Muscle of back (tissue), 11 donors: ENCODE data around the gene ASTN2. TPM values are rescaled to one million over a fixed set of nuclear protein-coding genes. Genes with fewer than 3 reads are reported as not detected.
"Not testable (repeated sequence)": the region's sequence is repeated elsewhere in the genome, so short reads cannot be mapped to it uniquely, and the experiment has no call there.

Experiments
- DNase-seq, 3 donors: peaks; one replicate each; pipeline versions ENCODE4 v3.0.0 to v3.0.0-alpha.2; 2013
- polyA plus RNA-seq, 10 donors: library from polyadenylated mRNA; unstranded; fragments of 120-200 nt; gene quantifications; one replicate each; pipeline ENCODE4 v1.2.1, GENCODE V29; 2013; ENCODE audit not compliant: insufficient read length in 10 of 10

The ASTN2 gene
- polyA plus RNA-seq, 10 donors = 5.0 to 15.1 (median 6.6) TPM

DNA sequence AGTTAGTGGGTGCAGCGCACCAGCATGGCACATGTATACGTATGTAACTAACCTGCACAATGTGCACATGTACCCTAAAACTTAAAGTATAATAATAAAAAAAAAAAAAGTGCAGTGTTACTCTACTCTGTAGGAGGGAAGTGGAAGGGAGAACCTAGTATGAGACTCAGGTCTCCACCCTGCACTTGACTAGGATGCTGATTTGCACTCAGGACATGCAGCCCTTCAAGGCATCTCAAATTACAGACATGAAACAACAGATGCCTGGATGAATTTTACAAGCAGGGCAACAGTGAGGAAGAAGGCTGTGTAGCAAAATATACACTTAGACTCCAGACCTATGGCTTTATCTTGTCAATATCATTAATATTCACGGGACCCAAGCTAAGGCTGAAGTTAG, 711.2 kb downstream of the ASTN2 start:
- no peak for DNase-seq

DNA sequence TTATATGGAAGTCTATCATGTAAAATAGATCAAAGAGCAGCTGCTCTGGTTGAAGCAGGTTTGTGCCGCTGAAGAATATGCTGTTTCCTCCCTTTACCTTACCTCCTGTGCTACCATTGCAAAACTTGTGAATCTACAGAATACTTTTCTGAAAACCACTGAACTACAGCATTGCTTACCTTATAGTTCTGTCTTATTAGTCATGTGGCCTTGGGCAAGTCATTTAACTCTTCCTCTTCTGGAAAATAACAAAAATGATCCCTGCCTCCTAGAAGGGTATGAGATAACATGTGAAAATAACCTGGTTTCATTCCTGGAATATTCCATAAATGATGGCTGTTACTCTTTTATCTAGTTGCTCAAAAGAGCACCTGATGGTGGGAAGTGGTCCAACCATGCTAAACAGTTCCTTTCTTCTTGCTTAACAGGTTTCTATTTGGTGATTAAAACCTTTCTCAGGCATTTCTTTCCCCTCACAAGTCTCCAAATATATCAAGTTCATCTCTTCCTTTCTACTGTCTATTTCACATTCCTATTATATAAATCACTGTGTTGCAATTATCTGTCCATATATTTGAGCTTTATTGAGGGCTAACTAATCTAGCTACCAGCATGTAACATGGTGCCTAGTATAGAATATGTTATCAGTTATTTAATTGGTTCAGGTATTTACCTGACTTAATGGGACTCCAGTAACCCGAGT, 712.8 kb downstream of the ASTN2 start:
- no peak for DNase-seq

DNA sequence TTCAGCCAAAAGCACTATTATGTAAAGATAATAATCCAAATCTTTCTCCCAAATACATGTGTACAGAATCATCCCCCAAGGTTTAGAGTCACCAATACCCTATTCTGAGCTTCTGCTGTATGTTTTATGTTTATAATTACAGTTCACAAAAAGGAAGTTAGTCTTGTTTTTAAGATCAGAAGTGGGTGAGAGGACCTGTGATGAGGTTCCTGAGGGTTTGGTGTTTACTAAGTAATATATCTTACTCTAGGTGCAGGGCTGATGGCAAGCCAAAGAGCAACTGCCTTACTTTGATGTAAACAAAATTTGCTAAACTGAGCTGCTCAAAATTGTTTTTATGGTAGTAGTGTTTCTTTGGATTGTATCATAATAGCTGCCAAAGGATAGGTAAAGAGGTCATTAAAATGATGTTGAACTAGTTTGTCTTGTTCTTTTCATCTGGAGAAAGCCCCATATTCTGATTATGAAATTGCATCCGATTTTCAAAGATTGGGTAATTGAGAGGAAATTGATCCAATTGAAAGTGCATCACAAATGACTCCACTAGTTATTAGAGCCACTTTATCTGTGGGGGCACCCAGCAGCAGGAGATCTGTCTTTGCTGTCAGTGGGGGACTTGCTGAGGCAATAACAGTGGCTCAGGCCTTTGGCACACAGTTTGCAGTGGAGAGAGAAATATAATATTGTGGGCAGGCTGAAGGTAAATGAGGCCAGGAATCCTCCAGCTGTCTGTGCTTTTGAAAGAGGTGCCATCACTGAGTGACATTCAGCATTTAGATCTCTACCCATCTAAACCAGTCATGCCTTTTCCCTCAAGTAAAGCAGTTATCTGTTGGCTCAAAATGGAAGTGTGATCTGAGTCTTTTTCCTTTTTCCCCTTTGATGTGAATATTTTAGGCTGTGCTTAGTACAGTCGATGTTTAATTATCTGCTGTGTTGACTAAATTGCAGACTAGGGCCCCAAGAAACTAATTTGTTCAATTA, 713.7 kb downstream of the ASTN2 start:
- DNase-seq = no peak

DNA sequence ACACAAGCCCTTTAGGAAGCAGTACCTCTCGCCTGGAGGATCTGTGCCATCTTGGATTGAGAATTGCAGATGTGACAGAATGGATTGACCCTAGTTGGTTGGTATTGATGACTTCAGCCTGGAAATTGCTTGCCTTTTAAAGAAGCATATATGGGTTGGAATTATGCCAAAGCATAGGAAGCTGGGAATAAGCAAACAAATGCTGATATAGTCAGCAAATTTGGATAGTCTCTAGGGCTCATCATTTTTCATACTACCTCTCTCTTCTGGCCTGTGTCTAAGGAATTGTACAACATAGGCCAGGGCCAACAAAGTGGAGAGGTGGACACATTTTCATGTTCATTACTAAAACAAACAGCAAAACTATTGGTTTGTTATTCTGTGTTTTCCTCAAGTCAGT, 714.6 kb downstream of the ASTN2 start:
- no peak for DNase-seq

DNA sequence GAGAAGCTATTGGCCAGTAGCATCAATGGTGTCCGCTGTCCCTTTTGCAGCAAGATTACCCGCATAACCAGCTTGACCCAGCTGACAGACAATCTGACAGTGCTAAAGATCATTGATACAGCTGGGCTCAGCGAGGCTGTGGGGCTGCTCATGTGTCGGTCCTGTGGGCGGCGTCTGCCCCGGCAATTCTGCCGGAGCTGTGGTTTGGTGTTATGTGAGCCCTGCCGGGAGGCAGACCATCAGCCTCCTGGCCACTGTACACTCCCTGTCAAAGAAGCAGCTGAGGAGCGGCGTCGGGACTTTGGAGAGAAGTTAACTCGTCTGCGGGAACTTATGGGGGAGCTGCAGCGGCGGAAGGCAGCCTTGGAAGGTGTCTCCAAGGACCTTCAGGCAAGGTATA, 717.0 kb downstream of the ASTN2 start:
- no peak for DNase-seq

DNA sequence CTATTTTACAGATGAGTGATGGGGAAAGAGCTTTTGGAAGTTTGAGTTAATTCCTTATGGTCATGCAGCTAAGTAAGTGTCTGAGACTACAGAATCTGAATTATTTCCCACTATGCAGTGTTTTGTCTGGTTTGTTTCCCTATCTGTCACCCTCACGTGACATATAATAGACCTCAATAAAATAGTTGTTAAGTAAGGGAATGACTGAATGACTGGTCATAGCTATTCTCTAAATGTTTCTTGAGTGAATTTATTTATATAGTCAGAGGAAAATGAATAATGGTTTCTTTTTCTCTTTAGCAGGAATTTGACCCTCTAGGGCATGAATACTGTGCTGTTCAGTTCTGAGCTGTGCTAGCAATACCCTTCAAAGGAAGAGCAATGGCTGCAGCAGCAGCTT, 717.5 kb downstream of the ASTN2 start:
- peak in 1 of 3 donors; percentile 49 for DNase-seq

DNA sequence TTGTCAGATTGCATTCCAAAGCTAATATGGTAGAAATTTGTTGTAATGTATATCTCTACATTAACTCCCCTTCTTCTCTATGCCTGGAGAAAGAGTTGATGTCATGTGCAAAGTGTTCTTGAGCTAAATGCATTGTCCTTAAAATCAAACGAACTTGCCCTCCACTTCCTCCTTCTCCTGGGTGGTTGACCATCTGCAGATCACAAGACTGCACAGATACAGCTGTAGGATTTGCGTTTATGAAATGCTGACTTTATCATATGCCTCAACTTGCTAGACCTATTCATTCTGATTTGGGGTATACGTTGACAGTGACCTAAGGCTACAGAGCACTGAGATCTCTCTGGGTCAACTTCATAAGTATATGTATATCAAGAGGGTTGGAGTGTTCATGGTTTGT, 719.4 kb downstream of the ASTN2 start:
- DNase-seq = no peak

DNA sequence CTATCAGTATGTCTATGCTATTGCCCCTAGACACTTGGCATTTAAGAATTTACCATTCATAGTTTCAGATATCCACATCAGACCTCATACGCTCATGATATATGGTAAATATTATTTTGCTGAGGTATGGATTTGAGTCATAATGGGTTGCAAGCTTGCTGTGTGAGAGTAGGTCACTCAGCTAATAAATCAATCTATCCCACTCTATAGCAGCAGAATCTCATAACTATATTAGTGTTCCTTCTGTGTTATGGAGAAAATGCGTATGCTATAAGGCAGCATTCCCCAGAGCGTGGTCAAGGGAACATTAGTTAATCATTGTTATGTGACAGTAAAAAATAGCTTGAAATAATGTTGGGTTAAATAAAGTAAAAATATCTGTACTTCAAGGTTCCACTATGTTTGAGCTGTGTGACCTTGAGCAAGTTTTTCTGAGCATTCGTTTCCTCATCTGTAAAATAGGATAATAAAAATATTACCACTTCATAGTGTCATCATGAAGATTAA, 720.0 kb downstream of the ASTN2 start:
- DNase-seq = no peak

DNA sequence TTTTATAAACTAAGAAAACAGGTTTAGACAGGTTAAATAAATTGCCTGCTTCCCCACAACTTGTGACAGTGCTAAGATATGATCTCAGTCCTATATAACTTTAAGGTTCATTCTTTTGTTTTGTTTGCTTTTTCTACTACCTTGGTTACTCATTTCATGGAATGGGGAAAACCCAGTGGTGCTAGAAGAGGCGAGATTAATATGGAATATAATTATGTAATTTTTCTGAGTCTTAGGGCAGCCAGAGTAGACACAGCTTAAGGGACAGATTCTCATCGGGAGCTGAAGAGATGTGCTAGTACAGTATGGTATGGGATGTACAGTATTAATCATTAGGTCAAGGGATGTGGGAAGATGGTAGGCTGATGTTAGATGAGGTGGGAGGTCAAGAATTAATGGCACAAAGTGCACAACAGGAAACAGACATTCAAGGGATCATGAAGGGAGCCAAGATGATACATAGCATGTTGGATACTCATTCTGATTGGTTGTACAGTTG, 721.6 kb downstream of the ASTN2 start:
- DNase-seq = no peak

DNA sequence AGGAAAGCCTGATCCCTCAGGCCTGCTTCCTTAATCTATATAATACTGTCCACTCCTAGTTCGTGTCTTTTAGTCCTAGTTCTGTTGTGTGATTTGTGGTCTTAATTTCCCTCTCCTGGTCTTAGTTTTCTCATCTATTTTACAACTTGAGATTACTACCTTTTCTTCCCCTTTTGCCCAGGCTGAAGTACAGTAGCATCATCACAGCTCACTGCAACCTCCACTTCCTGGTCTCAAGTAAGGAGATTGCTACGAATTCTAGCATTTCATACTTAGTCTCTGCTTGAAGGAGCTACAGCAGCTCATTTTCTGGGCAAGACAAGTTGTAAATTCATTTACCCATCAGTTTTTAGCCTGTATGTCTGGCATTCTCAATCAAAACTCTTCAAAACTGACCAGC, 722.2 kb downstream of the ASTN2 start:
- no peak for DNase-seq

DNA sequence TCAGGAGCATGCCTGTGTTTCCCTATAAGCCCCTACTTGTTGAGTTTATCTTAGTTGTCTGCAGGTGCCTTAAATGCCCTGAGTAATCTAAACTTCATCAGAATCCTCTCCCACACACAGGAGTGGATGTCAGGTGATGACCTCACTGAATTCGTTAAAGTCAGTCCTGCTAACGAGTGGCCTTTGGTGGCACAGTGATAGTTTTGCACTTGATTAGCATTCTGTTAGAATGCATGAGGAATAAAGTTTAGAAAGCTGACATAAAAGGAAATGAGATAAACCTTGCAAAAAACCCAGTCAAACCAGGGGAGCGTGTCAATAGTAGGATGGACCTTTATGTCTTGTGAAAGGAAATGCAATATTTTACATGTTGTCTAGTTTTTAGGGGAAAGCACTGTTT, 723.2 kb downstream of the ASTN2 start:
- DNase-seq = no peak

DNA sequence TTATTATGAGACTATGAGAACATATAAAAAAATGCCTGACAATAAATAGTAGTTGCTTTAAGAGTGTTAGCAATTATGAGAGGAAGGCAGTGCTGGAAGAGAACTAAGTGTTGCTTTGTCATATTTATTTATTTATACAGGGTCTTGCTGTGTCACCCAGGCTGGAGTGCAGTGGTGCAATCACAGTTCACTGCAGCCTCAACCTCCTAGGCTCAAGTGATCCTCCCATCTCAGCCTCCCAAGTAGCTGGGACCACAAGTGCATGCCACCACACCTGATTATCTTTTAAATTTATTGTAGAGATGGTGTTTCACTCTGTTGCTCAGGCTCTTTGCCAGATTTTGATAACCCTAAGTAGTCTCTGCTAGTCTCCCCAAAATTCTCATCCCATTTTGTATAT, 724.1 kb downstream of the ASTN2 start:
- not testable (repeated sequence) for DNase-seq

DNA sequence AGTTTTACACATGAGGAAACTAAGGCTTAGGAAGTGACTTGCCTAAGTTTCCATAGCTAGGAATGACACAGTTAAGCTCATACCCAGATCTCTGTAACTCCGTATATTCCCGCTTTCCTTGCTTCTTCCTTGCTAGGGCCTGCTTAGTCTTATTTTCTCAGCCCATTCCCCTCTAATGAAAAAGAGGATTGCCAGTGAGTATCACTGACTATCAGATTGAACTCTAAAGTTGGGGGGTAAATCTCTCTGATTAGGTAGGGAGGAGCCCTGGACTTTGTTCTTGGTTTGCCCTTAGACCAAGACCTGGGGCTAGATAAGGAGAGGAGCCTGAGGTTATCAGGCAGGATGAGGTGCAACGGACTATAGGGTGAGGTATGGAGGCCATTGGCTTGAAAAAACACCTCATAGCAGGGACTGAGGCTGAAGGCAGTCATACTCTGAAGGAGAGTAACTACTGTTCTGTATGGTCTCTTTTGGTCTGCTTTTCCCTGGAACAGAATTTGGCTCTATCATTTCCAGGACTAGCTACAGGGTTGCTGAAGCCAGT, 725.3 kb downstream of the ASTN2 start:
- DNase-seq = no peak

DNA sequence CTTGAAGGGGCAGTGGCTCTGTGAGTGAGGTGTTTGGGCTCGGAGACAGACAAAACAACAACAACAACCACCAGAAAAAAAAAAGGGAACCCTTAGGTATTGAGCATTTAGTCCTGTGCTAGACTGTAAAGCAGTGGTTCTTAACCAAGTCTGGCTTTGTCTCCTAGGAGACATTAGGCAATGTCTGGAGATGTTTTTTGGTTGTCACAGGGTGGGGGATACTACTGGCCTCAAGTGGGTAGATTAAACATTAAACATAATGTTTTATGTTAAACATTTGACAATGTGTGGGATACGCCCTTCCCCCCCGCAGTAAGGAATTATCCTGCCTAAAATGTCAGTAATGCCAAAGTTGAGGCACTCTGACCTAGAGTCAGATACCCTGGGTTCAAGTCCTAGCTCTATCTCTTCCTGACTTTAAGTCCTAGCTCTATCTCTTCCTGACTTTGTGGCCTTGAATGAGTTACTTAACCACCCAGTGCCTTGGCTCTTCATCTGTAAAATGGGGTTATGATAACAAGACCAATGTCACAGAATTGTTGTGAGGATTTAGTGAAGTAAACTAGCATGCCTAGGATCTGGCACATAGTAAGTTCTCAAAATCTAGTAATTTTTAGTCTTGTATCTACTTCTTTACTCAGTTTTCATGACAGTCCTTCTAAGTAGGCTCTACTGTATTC, 725.9 kb downstream of the ASTN2 start:
- no peak for DNase-seq

DNA sequence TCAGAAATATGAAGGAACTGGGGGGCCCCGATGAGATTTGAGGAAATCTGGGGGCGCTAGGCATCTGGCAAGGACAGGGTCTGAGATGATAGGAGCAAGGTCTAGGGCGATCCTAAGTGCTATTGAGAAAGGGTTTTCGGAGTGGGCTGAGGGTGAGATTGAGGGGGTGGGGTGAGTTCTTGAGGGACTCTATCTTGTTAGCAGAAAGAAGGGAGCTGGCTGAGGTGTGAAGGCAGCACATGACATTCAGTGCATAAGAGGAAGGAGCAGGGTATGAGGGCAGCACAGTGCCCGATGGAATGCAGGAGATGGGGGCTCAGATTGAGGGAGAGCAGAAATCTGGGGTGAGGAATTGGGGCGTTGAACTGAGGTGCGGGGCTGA, 727.1 kb downstream of the ASTN2 start:
- no peak for DNase-seq

DNA sequence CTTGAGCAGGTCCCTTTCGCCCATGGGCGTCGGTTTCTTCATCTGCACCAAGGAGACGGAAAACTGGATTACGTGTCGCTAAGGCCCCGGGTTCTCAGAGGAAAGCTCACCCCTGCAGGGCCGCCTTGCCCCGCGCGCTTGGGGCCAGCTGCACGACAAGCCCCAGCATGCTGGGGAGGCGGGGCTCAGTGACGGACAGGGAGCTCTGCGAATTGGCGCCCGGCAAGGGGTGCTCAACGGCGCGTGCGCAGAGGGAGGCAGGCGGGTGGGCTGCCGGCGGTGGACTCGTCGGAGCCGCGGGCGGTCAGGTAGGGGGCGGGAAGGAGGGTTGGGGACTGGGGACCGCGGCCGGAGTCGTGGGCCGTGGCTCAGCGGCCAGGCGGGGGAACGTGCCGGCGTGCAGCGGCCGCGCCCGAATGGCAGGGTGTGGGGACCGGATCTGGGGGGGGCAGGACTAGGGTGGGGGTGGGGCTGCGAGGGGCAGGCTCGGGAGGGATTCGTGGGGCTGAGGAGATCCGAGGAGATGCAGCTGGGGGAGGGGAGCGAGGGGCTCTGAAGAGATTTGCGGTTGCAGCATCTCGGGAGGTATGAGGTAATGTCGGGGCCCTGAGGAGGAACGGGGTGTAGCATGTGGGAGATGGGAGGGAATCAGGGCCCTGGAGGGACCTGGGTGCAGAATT, 727.6 kb downstream of the ASTN2 start, which contains the start of gene TRIM32:
Gene TRIM32, plus strand, starts transcription at position 232 of the 680 bp plus-strand sequence. CDS start 10,438 bp downstream, outside the sequence.
- DNase-seq = peak; percentile 90 to 97 (median 94)

DNA sequence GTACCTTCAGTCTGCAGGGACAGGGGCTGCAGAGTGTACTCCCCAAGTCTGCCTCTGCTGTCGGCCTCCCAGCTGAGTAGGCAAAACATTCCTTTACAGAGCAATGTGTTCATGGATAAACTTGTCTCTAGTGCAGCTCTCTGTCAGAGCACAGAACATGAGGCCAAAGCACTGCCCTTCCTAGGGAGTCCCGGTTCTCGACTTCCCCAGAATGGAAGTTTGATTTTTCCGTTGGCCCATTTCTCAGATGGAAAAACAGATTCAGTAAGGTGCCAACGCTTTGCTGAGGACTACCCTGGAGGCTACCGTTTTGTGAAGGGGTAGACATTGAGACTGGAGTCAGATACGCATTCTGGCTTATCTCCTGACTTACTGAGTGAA, 728.2 kb downstream of the ASTN2 start:
- DNase-seq = peak in 1 of 3 donors; percentile 22

DNA sequence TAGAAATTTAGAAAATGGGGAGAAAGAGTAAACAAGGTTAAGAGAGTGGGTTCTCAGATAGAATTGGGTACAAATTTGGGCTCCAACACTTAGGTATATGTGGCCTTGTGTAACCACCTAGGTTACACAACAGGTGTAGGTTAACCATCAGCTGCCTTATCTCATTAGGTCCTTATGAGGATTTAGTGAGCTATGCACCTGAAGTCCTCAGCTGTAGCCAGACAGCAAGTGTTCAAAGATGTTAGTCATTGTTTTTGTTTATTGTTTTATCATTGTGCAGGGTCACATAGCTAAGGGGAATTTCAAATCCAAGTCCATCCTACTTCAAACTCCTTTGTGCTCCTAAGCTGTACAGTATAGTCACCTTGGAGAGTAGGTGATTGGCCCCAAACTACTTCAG, 728.7 kb downstream of the ASTN2 start:
- DNase-seq = no peak

DNA sequence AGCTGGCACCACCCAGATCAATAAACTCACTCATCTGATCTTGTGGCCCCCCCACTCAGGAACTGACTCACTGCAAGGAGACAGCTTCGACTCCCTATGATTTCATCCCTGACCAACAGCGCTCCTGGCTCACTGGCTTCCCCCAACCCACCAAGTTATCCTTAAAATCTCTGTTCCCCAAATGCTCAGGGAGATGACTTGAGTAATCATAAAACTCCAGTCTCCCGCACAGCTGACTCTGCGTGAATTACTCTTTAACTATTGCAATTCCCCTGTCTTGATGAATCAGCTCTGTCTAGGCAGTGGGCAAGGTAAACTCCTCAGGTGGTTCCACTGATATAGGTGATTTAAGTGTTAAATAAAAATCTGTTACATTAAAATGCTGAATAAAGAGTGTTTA, 729.7 kb downstream of the ASTN2 start:
- DNase-seq = no peak

DNA sequence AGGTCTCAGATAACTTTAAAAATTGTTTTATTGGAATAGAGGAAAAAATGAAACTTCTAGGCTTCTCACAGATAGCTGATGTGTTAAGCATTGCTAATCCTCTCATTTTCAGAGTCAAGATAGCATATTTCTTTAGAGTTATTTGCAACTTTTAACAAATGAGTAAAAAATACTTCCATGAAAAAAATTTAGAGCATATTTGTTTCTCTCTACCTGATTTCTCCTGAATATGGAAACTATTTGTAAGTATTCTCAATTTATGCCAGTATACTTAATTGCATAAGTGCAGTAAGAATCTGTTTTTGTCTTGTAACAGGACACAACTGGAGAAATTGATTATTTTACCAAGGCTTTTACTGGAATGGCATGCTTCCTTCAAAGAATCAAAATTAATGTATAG, 731.3 kb downstream of the ASTN2 start:
- no peak for DNase-seq
